Ovary (tissue), 3 donors: Measurements from ENCODE around the gene IBSP.

ENCODE experiments used
- CTCF ChIP-seq, 3 donors: fragments of 450-650 bp in 2 of 3; fragments of 200-600 bp in 1 of 3; IDR thresholded peaks; one replicate each; pipeline versions ENCODE4 v1.5.1 to v1.8.0; 2016 to 2022; ENCODE audit warnings: antibody characterized with exemption in 3 of 3, mild to moderate bottlenecking in 1 of 3
- POLR2A ChIP-seq: fragments of 450-650 bp; IDR thresholded peaks from one replicate; pipeline ENCODE4 v1.6.1; 2017; ENCODE audit warnings: antibody characterized with exemption, mild to moderate bottlenecking, moderate library complexity
- donor health status: DM: no; HTN: no; CAD: no.

- TF ChIP-seq CTCF (IDR thresholded peaks at IDR 0.05) (no peak), POLR2A (no peak)
Observed at GRCh38 chr4:87807402-87807801, 8.0 kb downstream of the IBSP start.
